C4-2B (cell line): ENCODE measurements around the gene PPM1E.

ENCODE experiments used
- CTCF ChIP-seq: fragments of 450-650 bp; conservative IDR thresholded peaks from 2 replicates; pipeline ENCODE4 v1.5.1; 2017; ENCODE audit warnings: mild to moderate bottlenecking
- ZFX ChIP-seq: fragments of 450-650 bp; IDR thresholded peaks from 2 replicates; pipeline ENCODE4 v1.6.1; 2017

- no peak for TF ChIP-seq CTCF
- TF ChIP-seq ZFX = no peak
Observed at GRCh38 chr17:58763263-58763662, 7.6 kb downstream of the PPM1E start.
